Measurements from ENCODE around the gene BTBD7.

The BTBD7 gene

DNA sequence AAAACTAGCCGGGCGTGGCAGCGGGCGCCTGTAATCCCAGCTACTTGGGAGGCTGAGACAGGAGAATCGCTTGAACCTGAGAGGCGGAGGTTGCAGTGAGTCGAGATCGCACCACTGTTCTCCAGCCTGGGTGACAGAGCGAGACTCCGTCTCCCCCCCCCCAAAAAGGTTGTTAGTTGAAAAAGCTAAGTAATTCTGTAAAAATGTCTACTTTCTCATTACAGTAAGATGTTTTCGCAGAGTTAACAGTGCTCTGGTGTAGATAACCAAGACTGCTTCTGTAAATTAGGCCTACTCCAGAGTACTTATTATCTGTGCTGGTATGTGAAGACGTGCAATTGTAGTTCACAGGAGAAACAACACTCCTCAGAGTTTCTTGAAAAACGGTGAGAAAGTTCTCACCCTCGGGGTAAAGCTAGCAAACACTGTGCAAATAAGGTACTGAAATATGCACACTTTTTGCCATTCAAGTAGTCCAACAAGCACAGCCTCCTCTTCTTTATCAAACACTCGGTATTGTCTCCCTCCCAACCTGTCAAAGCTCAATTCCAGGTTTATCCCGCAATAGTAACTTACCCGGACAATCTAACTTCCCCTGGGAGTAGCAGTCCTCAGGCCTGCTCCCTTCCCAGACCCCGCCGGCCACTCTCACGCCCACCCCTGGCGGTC, 974 bp downstream of the BTBD7 start:
- Histone ChIP-seq H3K4me2 (peak overlapping the region; percentile 81 to 95 (median 88)), H3K9ac (peak overlapping the region; percentile 93 to 100 (median 96)), H3K4me1 (peaks cover 28 to 48% (median 32%) of the 10 kb centered on the region in 10 experiments), H3K36me3 (peaks cover 0 to 16% (median 3%) of the 10 kb centered on the region in 11 experiments; a peak in 8 of 22 replicates), H3K27ac (peak overlapping the region; percentile 89 to 99 (median 93)), H3K4me3 (peak overlapping the region; percentile 77 to 96 (median 92)), H3K9me3 (replicated peaks in 1 of 11) (peaks cover 4 to 17% (median 14%) of the 10 kb centered on the region in 11 experiments), H4K20me1 (peaks cover 35 to 57% (median 50%) of the 10 kb centered on the region in 11 experiments; a peak in 20 of 22 replicates), H3K27me3 (no peaks in the 10 kb centered on the region)
- no peak for TF ChIP-seq Cebpa-rat (IDR thresholded peaks at IDR 0.05)

GRCh38 chr14:93331002-93331727, 1.7 kb downstream of the BTBD7 start:
- peaks cover 0 to 10% (median 7%) of the 10 kb centered on the region in 11 experiments; a peak in 15 of 22 replicates for H3K9me3 ChIP-seq (replicated peaks in 1 of 11)
- no peaks in the 10 kb centered on the region for H3K27me3 ChIP-seq
- peaks cover 42 to 64% (median 57%) of the 10 kb centered on the region in 11 experiments; a peak in 20 of 22 replicates for H4K20me1 ChIP-seq
- peak overlapping the region; percentile 93 to 100 (median 96); a peak in 21 of 22 replicates for H3K9ac ChIP-seq
- peak overlapping the region; percentile 89 to 99 (median 93); a peak in 18 of 22 replicates for H3K27ac ChIP-seq
- peaks cover 0 to 16% (median 3%) of the 10 kb centered on the region in 11 experiments; a peak in 8 of 22 replicates for H3K36me3 ChIP-seq
- H3K4me2 ChIP-seq = peak overlapping the region; percentile 81 to 95 (median 88)
- peak overlapping the region; percentile 77 to 96 (median 92) for H3K4me3 ChIP-seq
- H3K4me1 ChIP-seq = peaks cover 28 to 55% (median 33%) of the 10 kb centered on the region in 10 experiments
- TF ChIP-seq Cebpa-rat (IDR thresholded peaks at IDR 0.05) = no peak

- H3K27ac ChIP-seq = peak overlapping the region in 2 of 11 experiments; percentile 98 to 99; a peak in 2 of 22 replicates
- peak overlapping the region; percentile 81 to 95 (median 88) for H3K4me2 ChIP-seq
- peaks cover 28 to 60% (median 33%) of the 10 kb centered on the region in 10 experiments for H3K4me1 ChIP-seq
- H3K9me3 ChIP-seq (replicated peaks in 1 of 11) = peaks cover 0 to 5% (median 2%) of the 10 kb centered on the region in 11 experiments; a peak in 5 of 22 replicates
- H3K36me3 ChIP-seq = peaks cover 0 to 18% (median 3%) of the 10 kb centered on the region in 11 experiments; a peak in 8 of 22 replicates
- peak overlapping the region in 7 of 11 experiments; percentile 93 to 100 (median 98); a peak in 10 of 22 replicates for H3K9ac ChIP-seq
- no peaks in the 10 kb centered on the region for H3K27me3 ChIP-seq
- H3K4me3 ChIP-seq = peak overlapping the region in 4 of 10 experiments; percentile 77 to 94 (median 92); a peak in 6 of 20 replicates
- peaks cover 48 to 70% (median 61%) of the 10 kb centered on the region in 11 experiments; a peak in 20 of 22 replicates for H4K20me1 ChIP-seq
- no peak for TF ChIP-seq Cebpa-rat (IDR thresholded peaks at IDR 0.05)
Measured at GRCh38 chr14:93330609-93331000, 2.2 kb downstream of the BTBD7 start.

DNA sequence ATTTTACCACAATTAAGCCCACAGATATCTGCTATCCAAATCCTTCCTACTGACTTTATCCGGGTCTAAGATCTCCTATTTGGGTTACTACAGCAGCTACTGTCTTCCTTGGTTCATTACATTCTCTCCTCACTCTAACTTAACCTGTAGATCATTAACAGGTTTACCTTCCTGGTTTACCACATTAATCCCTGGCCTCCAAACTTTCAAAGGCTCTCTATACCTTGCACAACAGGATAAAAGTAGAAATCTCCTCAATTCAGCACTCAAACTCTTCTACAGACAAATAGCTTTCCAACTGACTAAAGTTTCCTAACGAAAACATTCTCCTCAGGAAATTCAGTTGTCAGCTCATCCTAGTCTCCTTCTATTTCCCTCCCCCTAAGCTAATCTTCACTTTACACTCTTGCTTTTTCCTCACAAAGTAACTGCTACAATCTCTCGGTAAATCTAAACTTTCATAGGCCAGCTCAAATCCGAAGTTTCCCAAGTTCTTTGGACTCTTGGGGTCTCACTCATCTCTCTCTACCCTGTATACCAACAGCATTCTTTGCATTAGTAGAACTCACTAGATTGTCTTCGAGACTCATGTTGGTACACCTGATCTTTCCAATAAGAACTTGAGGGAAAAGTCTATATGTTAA, 2.7 kb downstream of the BTBD7 start:
- peaks cover 0 to 5% (median 0%) of the 10 kb centered on the region in 11 experiments; a peak in 1 of 22 replicates for H3K9me3 ChIP-seq (replicated peaks in 1 of 11)
- peak overlapping the region in 4 of 11 experiments; percentile 6 to 100 (median 96); a peak in 5 of 22 replicates for H3K9ac ChIP-seq
- H3K36me3 ChIP-seq = peaks cover 0 to 22% (median 7%) of the 10 kb centered on the region in 11 experiments; a peak in 14 of 22 replicates
- peaks cover 53 to 75% (median 66%) of the 10 kb centered on the region in 11 experiments; a peak in 20 of 22 replicates for H4K20me1 ChIP-seq
- H3K4me3 ChIP-seq = peak overlapping the region in 1 of 10 experiments; percentile 77; a peak in 1 of 20 replicates
- H3K27ac ChIP-seq = peak overlapping the region in 1 of 11 experiments; percentile 11; a peak in 1 of 22 replicates
- H3K4me1 ChIP-seq = peaks cover 28 to 65% (median 33%) of the 10 kb centered on the region in 10 experiments
- TF ChIP-seq Cebpa-rat (IDR thresholded peaks at IDR 0.05) = no peak
- H3K4me2 ChIP-seq = peak overlapping the region; percentile 81 to 95 (median 88); a peak in 19 of 22 replicates
- no peaks in the 10 kb centered on the region for H3K27me3 ChIP-seq

DNA sequence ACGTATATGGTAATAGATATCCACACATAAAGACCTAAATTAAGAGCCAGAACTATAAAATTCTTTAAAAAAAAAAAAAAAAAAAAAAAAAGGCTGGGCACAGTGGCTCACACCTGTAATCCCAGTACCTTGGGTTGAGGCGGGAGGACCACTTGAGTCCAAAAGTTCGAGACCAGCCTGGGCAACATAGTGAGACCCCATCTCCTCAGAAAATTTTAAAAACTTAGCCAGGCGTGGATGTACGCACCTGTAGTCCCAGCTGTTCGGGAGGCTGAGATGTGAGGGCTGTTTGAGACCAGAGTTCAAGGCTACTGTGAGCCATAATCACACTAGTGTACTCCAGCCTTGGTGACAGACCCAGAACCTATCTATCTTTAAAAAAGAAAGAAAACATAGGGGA, 4.3 kb downstream of the BTBD7 start:
- H3K4me3 ChIP-seq = no peak overlapping the region
- peaks cover 20 to 69% (median 26%) of the 10 kb centered on the region in 10 experiments for H3K4me1 ChIP-seq
- TF ChIP-seq Cebpa-rat (IDR thresholded peaks at IDR 0.05) = no peak
- no peak overlapping the region for H3K9ac ChIP-seq
- no peaks in the 10 kb centered on the region for H3K27me3 ChIP-seq
- H3K27ac ChIP-seq = no peak overlapping the region
- 0 out of 22 replicates have a peak, but pooled peaks cover 0 to 5% (median 0%) of the 10 kb centered on the region in 11 experiments for H3K9me3 ChIP-seq (replicated peaks in 1 of 11)
- peaks cover 13 to 35% (median 22%) of the 10 kb centered on the region in 11 experiments; a peak in 18 of 22 replicates for H3K36me3 ChIP-seq
- H4K20me1 ChIP-seq = peaks cover 66 to 90% (median 82%) of the 10 kb centered on the region in 11 experiments; a peak in 20 of 22 replicates
- H3K4me2 ChIP-seq = no peak overlapping the region

- H3K27me3 ChIP-seq = no peaks in the 10 kb centered on the region
- H3K9ac ChIP-seq = no peak overlapping the region
- H3K36me3 ChIP-seq = peaks cover 22 to 58% (median 34%) of the 10 kb centered on the region in 11 experiments; a peak in 20 of 22 replicates
- 0 out of 22 replicates have a peak, but pooled peaks cover 0 to 5% (median 0%) of the 10 kb centered on the region in 11 experiments for H3K9me3 ChIP-seq (replicated peaks in 1 of 11)
- H3K4me2 ChIP-seq = peak overlapping the region in 2 of 11 experiments; percentile 16 to 54; a peak in 3 of 22 replicates
- H3K4me3 ChIP-seq = no peak overlapping the region
- H4K20me1 ChIP-seq = peaks cover 68 to 100% (median 94%) of the 10 kb centered on the region in 11 experiments; a peak in 20 of 22 replicates
- H3K4me1 ChIP-seq = peaks cover 14 to 82% (median 19%) of the 10 kb centered on the region in 10 experiments
- no peak overlapping the region for H3K27ac ChIP-seq
- no peak for TF ChIP-seq Cebpa-rat (IDR thresholded peaks at IDR 0.05)
Measured at GRCh38 chr14:93326196-93326595, 6.6 kb downstream of the BTBD7 start.

DNA sequence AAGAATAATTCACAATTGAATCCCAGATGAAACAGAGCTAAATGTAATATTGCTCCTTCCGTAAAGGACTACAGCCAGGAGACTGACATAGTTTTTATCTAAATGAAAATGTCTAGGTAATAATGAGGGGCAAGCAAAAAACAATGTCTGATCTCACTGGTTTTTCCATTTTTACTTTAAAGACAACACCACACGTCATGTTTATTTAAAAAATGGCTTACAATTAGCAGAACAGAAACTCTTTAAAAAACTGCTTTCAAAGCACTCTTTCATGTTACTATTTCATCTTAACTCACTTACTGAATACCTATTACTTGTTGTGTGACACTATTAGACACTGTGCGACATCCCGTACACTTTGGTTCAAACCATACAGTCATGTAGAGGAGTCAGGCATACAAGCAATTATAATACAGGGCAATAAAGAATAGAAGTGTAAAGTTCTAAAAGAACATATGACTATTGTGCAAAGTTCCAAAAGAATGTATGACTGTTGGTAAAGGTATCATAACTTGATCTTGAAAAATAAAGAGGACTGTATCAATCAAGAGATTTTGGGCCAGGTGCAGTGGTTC, 9.1 kb downstream of the BTBD7 start:
- Histone ChIP-seq H3K9me3 (replicated peaks in 1 of 11) (0 out of 22 replicates have a peak, but pooled peaks cover 0 to 2% (median 0%) of the 10 kb centered on the region in 11 experiments), H3K9ac (peak overlapping the region in 3 of 11 experiments; percentile 2 to 20 (median 12); a peak in 2 of 22 replicates), H3K4me1 (peaks cover 21 to 85% (median 28%) of the 10 kb centered on the region in 10 experiments), H4K20me1 (peaks cover 68 to 100% (median 93%) of the 10 kb centered on the region in 11 experiments; a peak in 21 of 22 replicates), H3K4me2 (peak overlapping the region in 3 of 11 experiments; percentile 38 to 63 (median 61); a peak in 6 of 22 replicates), H3K4me3 (no peak overlapping the region), H3K27me3 (no peaks in the 10 kb centered on the region), H3K27ac (peak overlapping the region in 5 of 11 experiments; percentile 14 to 75 (median 66); a peak in 8 of 22 replicates), H3K36me3 (peaks cover 21 to 49% (median 34%) of the 10 kb centered on the region in 11 experiments; a peak in 20 of 22 replicates)
- no peak for TF ChIP-seq Cebpa-rat (IDR thresholded peaks at IDR 0.05)
